ENCODE measurements around the gene AKIRIN1. TPM values are rescaled to one million over a fixed set of nuclear protein-coding genes. Genes with fewer than 3 reads are reported as not detected.
A peak's percentile ranks its signal among the peaks of the same experiment; 100 is the strongest.

The AKIRIN1 gene
- total RNA-seq, 4 donors from 2014 or later = 36.9 to 45.3 (median 41.8) TPM

- no peaks in the 10 kb centered on the region for H3K27me3 ChIP-seq
- TF ChIP-seq EP300 (IDR thresholded peaks at IDR 0.05) (no peak), POLR2A (IDR thresholded peaks at IDR 0.05) (no peak), CTCF (IDR thresholded peaks at IDR 0.05) (no peak)
These were observed 30.4 kb downstream of the AKIRIN1 start for GRCh38 chr1:39021426-39021825.

GRCh38 chr1:39023140-39023539 is 32.1 kb downstream of the AKIRIN1 start:
- WGBS, 2 donors = 52 to 56% methylated on average over 1 of the region's 1 CpG
- Histone ChIP-seq H3K4me3 (no peak overlapping the region), H3K27ac (no peak overlapping the region), H3K4me1 (peaks cover 0 to 19% (median 7%) of the 10 kb centered on the region in 4 donors), H3K36me3 (no peaks in the 10 kb centered on the region), H3K27me3 (no peaks in the 10 kb centered on the region), H3K9me3 (no peaks in the 10 kb centered on the region)
- no peak for TF ChIP-seq POLR2A (IDR thresholded peaks at IDR 0.05)
- DNase-seq (ENCODE audit: low spot score in 2 of 2) = no peak

More at GRCh38 chr1:39021426-39021825, 30.4 kb downstream of the AKIRIN1 start:
- no peak overlapping the region for H3K27ac ChIP-seq
- H3K4me1 ChIP-seq = peaks cover 0 to 6% (median 2%) of the 10 kb centered on the region in 4 donors
- no peak for DNase-seq (ENCODE audit: low spot score in 2 of 2)
- H3K4me3 ChIP-seq = no peak overlapping the region
- no peaks in the 10 kb centered on the region for H3K36me3 ChIP-seq
- no peaks in the 10 kb centered on the region for H3K9me3 ChIP-seq
- 58 to 68% methylated on average over 1 of the region's 1 CpG for whole genome bisulfite sequencing, 2 donors

GRCh38 chr1:39026051-39026865 is 35.2 kb downstream of the AKIRIN1 start, which contains the start of gene NDUFS5:
Gene NDUFS5 (plus strand): TSS chr1:39026350. CDS start chr1:39028725, 2,375 bp downstream.
- 0 to 1% methylated on average over 44 to 47 of the region's 47 CpGs for WGBS, 2 donors
- TF ChIP-seq CTCF (IDR thresholded peaks at IDR 0.05) (no peak), EP300 (IDR thresholded peaks at IDR 0.05) (peak in 1 of 2 donors; percentile 92), POLR2A (IDR thresholded peaks at IDR 0.05) (peak; percentile 74 to 82)
- H3K9me3 ChIP-seq = no peaks in the 10 kb centered on the region
- no peaks in the 10 kb centered on the region for H3K27me3 ChIP-seq
- H3K4me1 ChIP-seq = peaks cover 0 to 37% (median 7%) of the 10 kb centered on the region in 4 donors
- DNase-seq (ENCODE audit: low spot score in 2 of 2) = peak; percentile 76 to 78
- H3K36me3 ChIP-seq = peaks cover 2 to 28% (median 3%) of the 10 kb centered on the region in 3 donors
- H3K4me3 ChIP-seq = peak within 1 kb of the TSS; percentile 47 to 88 (median 64)
- H3K27ac ChIP-seq = peak within 1 kb of the TSS; percentile 91 to 99 (median 93)

GRCh38 chr1:39026866-39027507 is 35.9 kb downstream of the AKIRIN1 start:
- Histone ChIP-seq H3K27me3 (no peaks in the 10 kb centered on the region), H3K4me1 (peaks cover 0 to 42% (median 7%) of the 10 kb centered on the region in 4 donors), H3K4me3 (peak overlapping the region; percentile 47 to 88 (median 64)), H3K27ac (peak overlapping the region; percentile 91 to 99 (median 93)), H3K36me3 (peaks cover 2 to 35% (median 3%) of the 10 kb centered on the region in 3 donors), H3K9me3 (no peaks in the 10 kb centered on the region)
- 27 to 39% methylated on average over 30 of the region's 30 CpGs for WGBS, 2 donors
- TF ChIP-seq EP300 (IDR thresholded peaks at IDR 0.05) (no peak), POLR2A (IDR thresholded peaks at IDR 0.05) (no peak)
- no peak for DNase-seq (ENCODE audit: low spot score in 2 of 2)

- Histone ChIP-seq H3K4me3 (no peak overlapping the region), H3K4me1 (peaks cover 0 to 22% (median 0%) of the 10 kb centered on the region in 4 donors), H3K36me3 (peaks cover 2 to 96% (median 7%) of the 10 kb centered on the region in 3 donors), H3K27ac (no peak overlapping the region), H3K9me3 (no peaks in the 10 kb centered on the region), H3K27me3 (no peaks in the 10 kb centered on the region)
- 71 to 73% methylated on average over 6 of the region's 6 CpGs for WGBS, 2 donors
- DNase-seq (ENCODE audit: low spot score in 2 of 2) = no peak
- TF ChIP-seq EP300 (IDR thresholded peaks at IDR 0.05) (no peak), POLR2A (IDR thresholded peaks at IDR 0.05) (no peak), CTCF (IDR thresholded peaks at IDR 0.05) (no peak)
These were observed 43.1 kb downstream of the AKIRIN1 start for GRCh38 chr1:39034114-39034654.

All from tibial nerve (tissue), 4 donors.